Mucosa of descending colon (tissue), 3 donors: ENCODE data around the gene DUSP14. TPM values are rescaled to one million over a fixed set of nuclear protein-coding genes. Genes with fewer than 3 reads are reported as not detected.

Experiments used
- ATAC-seq: fragments of 200-7000 bp; cut with Tn5 transposase; one replicate; pipeline ENCODE4 v1.9.1; 2020; ENCODE audit warnings: mild to moderate bottlenecking, moderate library complexity
- DNase-seq, 3 donors: peaks; one replicate each; pipeline ENCODE4 v3.0.0-alpha.2; 2020
- H3K36me3 ChIP-seq: fragments of 200-600 bp; one replicate; pipeline ENCODE4 v1.8.0; 2021; ENCODE audit warnings: low read depth, mild to moderate bottlenecking
- H3K4me1 ChIP-seq: fragments of 200-600 bp; one replicate; pipeline ENCODE4 v1.8.0; 2021; ENCODE audit warnings: low read depth, mild to moderate bottlenecking
- H3K4me3 ChIP-seq: fragments of 200-600 bp; one replicate; pipeline ENCODE4 v1.8.0; 2021; ENCODE audit warnings: mild to moderate bottlenecking
- H3K9me3 ChIP-seq: fragments of 200-600 bp; one replicate; pipeline ENCODE4 v1.8.0; 2021; ENCODE audit warnings: mild to moderate bottlenecking
- intact Hi-C, 2 donors: fragments of 100-400 bp; cut with DNase I in 1 of 2; cut with micrococcal nuclease in 1 of 2; formaldehyde crosslinking; loops; one replicate each; pipeline versions ENCODE4 v1.11.0 to v1.11.1; 2022; cut with DNase I, micrococcal nuclease
- total RNA-seq, 3 donors: library from RNA; stranded (reverse); fragmentation: NEBNext Ultra II Directional in 2 of 3; extraction: Animal tissue kit (Norgen Biotek cat#: 25700) in 2 of 3; gene quantifications; one replicate each; pipeline versions ENCODE4 v1.2.1 to v1.2.4, GENCODE V29; 2021 to 2023
- TF ChIP-seq, protein P1 (sequence below): fragments of 200-600 bp; IDR thresholded peaks from one replicate; pipeline ENCODE4 v1.8.0; 2022; ENCODE audit warnings: antibody characterized with exemption, mild to moderate bottlenecking
- donor health status: DM: no; HTN: no; CAD: no; lungs with moderate emphysema.
- donor health status: DM: no; HTN: no; CAD: no.
- donor health status: DM: no; HTN: yes; CAD: no.

DUSP14 gene
- total RNA-seq, 3 donors from 2014 or later, result 0.81 to 8.2 (median 1.8) TPM

DNA sequence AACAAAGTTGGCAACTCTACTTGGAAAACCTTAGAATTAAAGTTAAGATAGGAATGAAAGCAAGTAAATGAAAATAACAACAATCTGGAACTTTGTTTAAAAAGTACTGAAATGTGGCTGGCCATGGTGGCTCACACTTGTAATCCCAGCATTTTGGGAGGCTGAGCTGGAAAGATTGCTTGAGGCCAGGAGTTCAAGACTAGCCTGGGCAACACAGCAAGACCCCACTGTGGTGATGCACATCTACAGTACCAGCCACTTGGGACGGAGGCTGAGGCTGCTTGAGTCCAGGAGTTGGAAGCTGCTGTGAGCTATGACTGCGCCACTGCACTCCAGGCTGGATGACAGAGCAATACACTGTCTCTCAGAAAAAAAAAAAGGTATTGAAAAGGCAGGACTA is 67.8 kb downstream of the DUSP14 start:
- H3K9me3 ChIP-seq, result no peaks in the 10 kb centered on the region
- H3K4me1 ChIP-seq, result no peaks in the 10 kb centered on the region
- TF ChIP-seq, protein P1, sequence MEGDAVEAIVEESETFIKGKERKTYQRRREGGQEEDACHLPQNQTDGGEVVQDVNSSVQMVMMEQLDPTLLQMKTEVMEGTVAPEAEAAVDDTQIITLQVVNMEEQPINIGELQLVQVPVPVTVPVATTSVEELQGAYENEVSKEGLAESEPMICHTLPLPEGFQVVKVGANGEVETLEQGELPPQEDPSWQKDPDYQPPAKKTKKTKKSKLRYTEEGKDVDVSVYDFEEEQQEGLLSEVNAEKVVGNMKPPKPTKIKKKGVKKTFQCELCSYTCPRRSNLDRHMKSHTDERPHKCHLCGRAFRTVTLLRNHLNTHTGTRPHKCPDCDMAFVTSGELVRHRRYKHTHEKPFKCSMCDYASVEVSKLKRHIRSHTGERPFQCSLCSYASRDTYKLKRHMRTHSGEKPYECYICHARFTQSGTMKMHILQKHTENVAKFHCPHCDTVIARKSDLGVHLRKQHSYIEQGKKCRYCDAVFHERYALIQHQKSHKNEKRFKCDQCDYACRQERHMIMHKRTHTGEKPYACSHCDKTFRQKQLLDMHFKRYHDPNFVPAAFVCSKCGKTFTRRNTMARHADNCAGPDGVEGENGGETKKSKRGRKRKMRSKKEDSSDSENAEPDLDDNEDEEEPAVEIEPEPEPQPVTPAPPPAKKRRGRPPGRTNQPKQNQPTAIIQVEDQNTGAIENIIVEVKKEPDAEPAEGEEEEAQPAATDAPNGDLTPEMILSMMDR, result no peak
- H3K36me3 ChIP-seq, result no peaks in the 10 kb centered on the region
- no peak overlapping the region for H3K4me3 ChIP-seq
- ATAC-seq (no peak), DNase-seq (no peak)
- intact Hi-C loops, result no loop called here

DNA sequence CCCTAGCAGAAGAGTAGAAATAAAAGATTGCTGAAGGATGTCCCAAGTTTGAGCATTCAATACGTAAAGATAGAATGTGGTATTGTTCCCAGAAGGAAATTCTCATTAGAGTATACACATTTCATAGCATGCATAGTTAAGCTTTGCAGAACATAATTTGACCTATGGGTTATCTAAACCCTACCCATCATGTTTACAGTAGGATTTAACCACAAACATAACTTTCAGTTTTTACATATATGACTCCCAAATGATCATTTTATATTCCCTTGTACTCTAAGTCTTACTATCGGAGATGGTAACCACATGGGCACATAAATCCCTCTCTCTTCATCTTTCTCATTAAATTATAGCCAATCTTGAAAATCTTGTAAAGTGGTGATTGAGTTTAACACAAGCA is 68.6 kb downstream of the DUSP14 start:
- Histone ChIP-seq H3K9me3 (no peaks in the 10 kb centered on the region), H3K36me3 (no peaks in the 10 kb centered on the region), H3K4me1 (no peaks in the 10 kb centered on the region), H3K4me3 (no peak overlapping the region)
- DNase-seq (no peak), ATAC-seq (no peak)
- intact Hi-C loops, result no loop called here
- TF ChIP-seq, protein P1, result no peak

DNA sequence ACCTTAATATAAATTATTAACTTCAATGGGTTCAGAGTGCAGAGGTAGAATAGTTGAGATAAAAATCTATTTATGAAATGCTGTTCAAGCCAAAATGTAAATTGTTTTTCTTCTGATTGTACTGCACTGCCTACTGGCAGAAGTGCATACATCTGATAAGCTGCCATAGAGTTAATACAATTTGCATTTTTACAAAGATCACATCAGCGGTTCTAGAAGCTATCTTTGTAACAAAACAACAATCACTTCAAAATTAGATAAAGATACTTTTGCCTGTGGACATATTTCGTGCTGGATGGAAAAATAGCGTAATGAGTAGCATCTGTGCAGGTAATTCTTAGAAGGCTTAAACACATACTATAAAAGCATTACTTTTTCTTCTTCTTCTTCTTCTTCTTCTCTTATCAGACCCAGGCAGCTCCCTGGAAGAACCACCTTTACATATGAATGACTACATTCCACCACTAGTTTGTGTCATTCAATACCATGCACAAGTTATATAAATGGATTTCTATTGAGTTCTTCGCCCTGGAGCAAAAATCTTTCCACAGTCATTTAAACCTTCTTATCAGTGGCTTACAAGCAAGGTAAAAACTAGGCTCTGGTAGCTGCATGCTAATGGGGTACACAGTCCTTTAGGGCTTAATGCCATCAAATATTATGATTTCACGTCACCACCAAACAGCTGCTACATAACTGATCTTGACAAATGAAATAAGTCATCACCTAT is 72.5 kb downstream of the DUSP14 start:
- ATAC-seq (no peak), DNase-seq (no peak)
- H3K4me3 ChIP-seq, result no peak overlapping the region
- TF ChIP-seq, protein P1, result no peak
- intact Hi-C loops, result no loop called here
- H3K9me3 ChIP-seq, result no peaks in the 10 kb centered on the region
- no peaks in the 10 kb centered on the region for H3K4me1 ChIP-seq
- no peaks in the 10 kb centered on the region for H3K36me3 ChIP-seq

Other genes starting within 250 kb of the DUSP14 start
- gene C17orf78, start 113.9 kb upstream of the DUSP14 start, total RNA-seq, result not detected
- gene ACACA, start 83.1 kb upstream of the DUSP14 start, total RNA-seq, result 10 to 100 TPM; 58.5 to 64.1 (median 60.3) TPM
- gene TADA2A, start 83.0 kb upstream of the DUSP14 start, total RNA-seq, result 10 to 100 TPM; 22.8 to 29.6 (median 28.0) TPM
- 10 to 100 TPM; 36.8 to 46.2 (median 38.1) TPM for gene SYNRG, start 119.5 kb downstream of the DUSP14 start, total RNA-seq
- 10 to 100 TPM; 22.3 to 26.9 (median 26.0) TPM for gene DDX52, start 153.6 kb downstream of the DUSP14 start, total RNA-seq